ENCODE data around the gene LSM4.

GRCh38 chr19:18350490-18350889 lies 27.6 kb upstream of the LSM4 start:
- TF ChIP-seq, protein P1, sequence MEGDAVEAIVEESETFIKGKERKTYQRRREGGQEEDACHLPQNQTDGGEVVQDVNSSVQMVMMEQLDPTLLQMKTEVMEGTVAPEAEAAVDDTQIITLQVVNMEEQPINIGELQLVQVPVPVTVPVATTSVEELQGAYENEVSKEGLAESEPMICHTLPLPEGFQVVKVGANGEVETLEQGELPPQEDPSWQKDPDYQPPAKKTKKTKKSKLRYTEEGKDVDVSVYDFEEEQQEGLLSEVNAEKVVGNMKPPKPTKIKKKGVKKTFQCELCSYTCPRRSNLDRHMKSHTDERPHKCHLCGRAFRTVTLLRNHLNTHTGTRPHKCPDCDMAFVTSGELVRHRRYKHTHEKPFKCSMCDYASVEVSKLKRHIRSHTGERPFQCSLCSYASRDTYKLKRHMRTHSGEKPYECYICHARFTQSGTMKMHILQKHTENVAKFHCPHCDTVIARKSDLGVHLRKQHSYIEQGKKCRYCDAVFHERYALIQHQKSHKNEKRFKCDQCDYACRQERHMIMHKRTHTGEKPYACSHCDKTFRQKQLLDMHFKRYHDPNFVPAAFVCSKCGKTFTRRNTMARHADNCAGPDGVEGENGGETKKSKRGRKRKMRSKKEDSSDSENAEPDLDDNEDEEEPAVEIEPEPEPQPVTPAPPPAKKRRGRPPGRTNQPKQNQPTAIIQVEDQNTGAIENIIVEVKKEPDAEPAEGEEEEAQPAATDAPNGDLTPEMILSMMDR (tag by site-specific recombination; IDR thresholded peaks at IDR 0.05), result no peak
- TF ChIP-seq MYNN (tag by site-specific recombination; IDR thresholded peaks at IDR 0.05; ENCODE audit: borderline replicate concordance) (no peak), ZNF391 (tag by site-specific recombination; IDR thresholded peaks at IDR 0.05; ENCODE audit: borderline replicate concordance, low read depth) (no peak), ZNF571 (tag by site-specific recombination; IDR thresholded peaks at IDR 0.05) (no peak), ZNF501 (tag by site-specific recombination; IDR thresholded peaks at IDR 0.05) (no peak), ZNF670 (tag by site-specific recombination; IDR thresholded peaks at IDR 0.05; ENCODE audit: low read depth) (no peak), ZNF202 (tag by site-specific recombination; IDR thresholded peaks at IDR 0.05; ENCODE audit: borderline replicate concordance) (no peak)
